ENCODE results near the gene ALKBH3. TPM values are rescaled to one million over a fixed set of nuclear protein-coding genes. Genes with fewer than 3 reads are reported as not detected.

Gene ALKBH3
- total and polyA plus RNA-seq, 4 donors: 7.8 to 17.2 (median 13.8) TPM

DNA sequence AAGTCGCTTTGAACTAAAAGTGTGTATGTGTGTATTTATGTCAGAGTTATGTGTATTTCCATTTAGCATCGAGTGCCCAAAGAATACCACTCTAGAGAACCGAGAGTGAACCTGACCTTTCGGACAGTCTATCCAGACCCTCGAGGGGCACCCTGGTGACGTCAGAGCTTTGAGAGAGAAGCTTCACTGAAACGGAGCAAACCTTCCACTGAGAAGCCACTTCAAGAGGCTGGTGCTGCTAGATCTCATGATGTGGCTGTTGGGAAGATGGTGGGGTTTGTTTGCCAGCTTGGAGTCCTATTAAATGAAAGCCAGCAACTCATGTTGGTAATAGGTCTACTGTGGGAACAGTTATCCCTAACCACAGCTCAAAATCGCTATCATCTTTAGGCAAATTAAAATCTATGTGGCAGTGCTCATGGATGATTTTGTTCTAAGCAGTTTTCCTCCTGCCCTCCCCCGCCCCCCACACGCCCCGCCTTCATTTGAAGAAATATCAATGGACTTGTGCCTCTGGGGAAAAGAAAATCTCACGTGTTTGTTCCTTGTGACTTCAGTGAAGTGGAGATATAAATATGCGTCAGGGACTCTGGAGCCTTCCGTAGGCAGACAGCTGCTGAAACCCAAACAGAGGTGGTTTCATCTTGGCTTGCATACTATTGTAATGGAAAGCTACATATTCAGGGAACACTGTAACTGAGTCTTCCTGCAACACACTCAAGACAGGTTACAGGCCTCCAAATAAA, 39.4 kb downstream of the ALKBH3 start:
- peaks cover 0 to 19% (median 8%) of the 10 kb centered on the region in 4 donors for H3K36me3 ChIP-seq (ENCODE audit: control insufficient read depth in 4 of 4, insufficient read depth in 3 of 4, low read depth in 1 of 4, low read length in 3 of 4)
- no peaks in the 10 kb centered on the region for H3K9me3 ChIP-seq (ENCODE audit: control insufficient read depth in 4 of 4, low read length in 3 of 4)
- peak overlapping the region; percentile 64 to 76 for H3K27ac ChIP-seq (ENCODE audit: low read depth in 1 of 2, low read length in 2 of 2)
- H3K4me3 ChIP-seq (ENCODE audit: low read depth in 1 of 3, low read length in 3 of 3): no peak overlapping the region
- no peak overlapping the region for H3K9ac ChIP-seq (ENCODE audit: low read depth in 1 of 2, low read length in 2 of 2)
- peaks cover 0 to 6% (median 0%) of the 10 kb centered on the region in 4 donors for H3K4me1 ChIP-seq (ENCODE audit: control insufficient read depth in 4 of 4, insufficient read depth in 4 of 4, low read length in 3 of 4)
- no peak for TF ChIP-seq CTCF (IDR thresholded peaks at IDR 0.05; ENCODE audit: low read depth, low read length, missing input control)
- TF ChIP-seq, protein P1, sequence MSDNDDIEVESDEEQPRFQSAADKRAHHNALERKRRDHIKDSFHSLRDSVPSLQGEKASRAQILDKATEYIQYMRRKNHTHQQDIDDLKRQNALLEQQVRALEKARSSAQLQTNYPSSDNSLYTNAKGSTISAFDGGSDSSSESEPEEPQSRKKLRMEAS (IDR thresholded peaks at IDR 0.05): no peak
- no peak for TF ChIP-seq HNF4G (IDR thresholded peaks at IDR 0.05)
- no peaks in the 10 kb centered on the region for H3K27me3 ChIP-seq (ENCODE audit: control insufficient read depth in 4 of 4, insufficient read depth in 4 of 4, low read length in 3 of 4)
- no peak for DNase-seq (ENCODE audit: low spot score)
- 91% methylated on average over 14 of the region's 14 CpGs for WGBS

DNA sequence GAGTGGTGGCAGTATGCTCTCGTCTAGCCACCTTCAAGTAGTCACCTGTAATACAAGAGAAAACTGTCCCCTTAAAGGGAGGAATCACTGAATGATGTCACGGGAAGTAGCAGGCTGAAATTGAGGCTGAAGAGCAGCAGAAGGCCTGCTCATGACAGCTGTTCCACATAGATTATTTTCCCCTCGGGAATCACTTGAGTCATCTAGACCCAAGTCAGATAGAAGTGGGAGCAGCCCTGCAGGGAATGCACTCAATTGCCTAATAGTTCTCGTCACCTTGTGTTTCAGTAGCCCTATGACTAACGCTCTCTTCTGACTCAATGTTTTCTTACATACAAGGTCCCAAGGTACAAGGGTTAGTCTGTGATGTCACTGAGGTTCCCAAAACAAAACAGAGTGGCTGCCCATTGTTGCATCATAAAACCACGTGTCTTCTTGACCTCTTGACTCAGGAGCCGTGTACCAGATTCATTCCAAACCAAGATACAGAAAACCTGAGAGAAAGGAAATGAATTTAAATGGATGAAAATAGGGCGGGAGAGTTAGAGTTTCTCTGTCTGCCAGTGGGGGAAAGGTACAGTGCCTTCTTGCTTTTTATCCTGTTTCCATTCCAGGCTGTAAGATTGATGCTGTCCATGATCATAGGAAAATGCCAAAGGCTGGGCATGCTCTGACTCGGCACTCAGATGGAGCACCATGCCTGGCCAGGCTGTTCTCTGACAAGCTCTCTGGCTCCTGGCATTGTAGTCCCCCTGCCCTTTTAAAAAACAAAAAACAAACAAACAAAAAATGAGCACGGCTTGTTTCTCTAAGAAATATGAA, 40.2 kb downstream of the ALKBH3 start:
- no peak for DNase-seq (ENCODE audit: low spot score)
- Histone ChIP-seq H3K9me3 (ENCODE audit: control insufficient read depth in 4 of 4, low read length in 3 of 4) (no peaks in the 10 kb centered on the region), H3K27ac (ENCODE audit: low read depth in 1 of 2, low read length in 2 of 2) (peak overlapping the region; percentile 64 to 76), H3K4me3 (ENCODE audit: low read depth in 1 of 3, low read length in 3 of 3) (no peak overlapping the region), H3K27me3 (ENCODE audit: control insufficient read depth in 4 of 4, insufficient read depth in 4 of 4, low read length in 3 of 4) (no peaks in the 10 kb centered on the region), H3K9ac (ENCODE audit: low read depth in 1 of 2, low read length in 2 of 2) (no peak overlapping the region), H3K36me3 (ENCODE audit: control insufficient read depth in 4 of 4, insufficient read depth in 3 of 4, low read depth in 1 of 4, low read length in 3 of 4) (peaks cover 0 to 19% (median 8%) of the 10 kb centered on the region in 4 donors), H3K4me1 (ENCODE audit: control insufficient read depth in 4 of 4, insufficient read depth in 4 of 4, low read length in 3 of 4) (peaks cover 0 to 6% (median 2%) of the 10 kb centered on the region in 4 donors)
- 53% methylated on average over 10 of the region's 10 CpGs for WGBS
- TF ChIP-seq RXRA (IDR thresholded peaks at IDR 0.05) (peak; percentile 82 to 94), RAD21 (IDR thresholded peaks at IDR 0.05) (peak; percentile 32 to 46), ATF3 (IDR thresholded peaks at IDR 0.05) (peak; percentile 97), FOXA2 (IDR thresholded peaks at IDR 0.05) (peak; percentile 59), EGR1 (IDR thresholded peaks at IDR 0.05; ENCODE audit: low read depth in 2 of 2) (peak in 1 of 2 donors; percentile 69), YY1 (IDR thresholded peaks at IDR 0.05) (no peak), HNF4A (conservative IDR thresholded peaks at IDR 0.05) (peak; percentile 97), ZBTB33 (IDR thresholded peaks at IDR 0.05) (peak; percentile 86), GABPA (IDR thresholded peaks at IDR 0.05 in 1 of 2, conservative IDR thresholded peaks at IDR 0.05 in 1 of 2) (peak in 1 of 2 donors; percentile 56), FOXA1 (IDR thresholded peaks at IDR 0.05) (peak; percentile 77), CTCF (IDR thresholded peaks at IDR 0.05; ENCODE audit: low read depth, low read length, missing input control) (no peak), JUND (IDR thresholded peaks at IDR 0.05) (peak; percentile 96 to 98), SP1 (IDR thresholded peaks at IDR 0.05) (peak; percentile 81), TAF1 (conservative IDR thresholded peaks at IDR 0.05) (no peak), REST (IDR thresholded peaks at IDR 0.05) (peak; percentile 52), NR2F2 (IDR thresholded peaks at IDR 0.05) (peak; percentile 97), HNF4G (IDR thresholded peaks at IDR 0.05) (peak; percentile 92)
- TF ChIP-seq, protein P1 (IDR thresholded peaks at IDR 0.05): peak; percentile 88
